Measurements from ENCODE around the gene LRRC3B.

Gene LRRC3B

DNA sequence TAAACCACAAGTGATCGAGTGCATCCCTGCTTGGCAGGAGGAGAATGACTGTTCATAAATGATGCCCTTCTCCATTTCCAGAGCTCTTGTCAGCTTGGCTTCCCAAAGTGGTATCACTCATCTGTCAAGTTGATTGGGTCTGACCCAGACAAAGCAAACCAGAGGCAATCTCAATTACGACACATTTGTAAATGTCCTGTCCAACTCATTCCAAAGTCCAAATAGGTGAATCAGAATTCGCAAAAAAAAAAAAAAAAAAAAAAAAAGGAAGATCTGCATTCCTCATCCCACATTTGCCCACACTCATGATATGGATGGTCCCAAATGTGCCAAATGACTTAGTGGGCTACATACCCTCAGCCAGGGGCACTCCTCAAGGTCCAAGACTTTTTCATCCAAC, 91.9 kb downstream of the LRRC3B start:
- DNase-seq: no peak

DNA sequence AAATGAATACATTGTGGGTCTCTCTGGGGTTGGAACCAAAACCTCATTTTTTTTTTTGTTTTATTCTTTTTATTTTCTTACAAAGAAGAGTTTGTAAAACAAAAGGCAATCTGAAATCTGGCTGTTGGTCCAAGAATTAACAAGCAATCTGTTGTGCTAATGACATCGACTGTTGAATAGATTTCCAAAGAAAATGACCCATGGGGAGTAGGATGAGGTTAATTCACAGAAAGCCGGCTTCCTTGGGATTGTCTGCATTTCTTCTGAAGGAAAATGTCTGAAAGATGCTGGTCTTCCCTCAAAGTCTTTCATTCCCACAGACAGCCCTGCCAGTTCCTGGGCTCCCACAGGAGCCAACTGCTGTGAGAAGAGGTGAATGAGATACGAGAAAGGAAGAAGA, 92.9 kb downstream of the LRRC3B start:
- no peak for DNase-seq

DNA sequence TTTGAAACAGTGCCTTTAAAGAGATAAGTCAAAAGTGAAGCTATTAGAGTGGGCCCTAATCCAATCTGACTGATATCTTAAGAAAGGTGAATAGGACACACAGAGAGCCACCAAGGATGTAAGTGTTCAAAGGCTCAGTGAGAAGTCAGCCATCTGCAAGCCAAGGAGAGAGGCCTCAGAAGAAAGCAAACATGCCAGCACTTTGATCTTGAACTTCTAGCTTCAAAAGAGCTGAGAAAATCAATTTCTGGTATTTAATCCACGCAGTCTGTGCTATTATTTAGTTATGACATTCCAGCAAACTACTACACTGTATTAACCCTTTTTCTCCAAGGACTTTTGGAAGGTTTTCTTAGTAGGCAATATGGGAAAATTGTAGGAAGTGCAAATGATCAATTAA, 95.7 kb downstream of the LRRC3B start:
- DNase-seq: no peak

DNA sequence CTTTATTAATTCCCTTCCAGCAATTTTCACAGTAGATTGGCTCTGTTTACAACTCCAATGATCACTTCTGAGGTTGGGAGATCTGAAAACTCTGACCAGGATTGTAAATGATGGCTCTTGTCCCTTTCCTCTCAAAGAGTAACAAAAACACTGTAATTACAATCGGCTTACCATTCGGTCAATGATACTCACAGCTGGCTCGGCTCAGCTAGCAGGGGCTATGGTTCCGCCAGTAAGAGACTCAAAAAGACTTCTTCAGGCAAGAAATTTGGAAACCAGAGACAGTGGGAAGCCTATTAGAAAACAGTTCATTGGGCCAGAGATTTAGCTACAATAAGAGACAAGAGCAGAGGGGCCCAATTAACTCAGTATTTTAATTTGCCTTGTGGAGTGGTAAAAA, 96.6 kb downstream of the LRRC3B start:
- no peak for DNase-seq

- no peak for DNase-seq
Observed at GRCh38 chr3:26721047-26721446, 98.5 kb downstream of the LRRC3B start.

- DNase-seq: no peak
Observed at GRCh38 chr3:26731843-26732242, 109.3 kb downstream of the LRRC3B start.

- no peak for DNase-seq
Observed at GRCh38 chr3:26750263-26750662, 127.7 kb downstream of the LRRC3B start.

DNA sequence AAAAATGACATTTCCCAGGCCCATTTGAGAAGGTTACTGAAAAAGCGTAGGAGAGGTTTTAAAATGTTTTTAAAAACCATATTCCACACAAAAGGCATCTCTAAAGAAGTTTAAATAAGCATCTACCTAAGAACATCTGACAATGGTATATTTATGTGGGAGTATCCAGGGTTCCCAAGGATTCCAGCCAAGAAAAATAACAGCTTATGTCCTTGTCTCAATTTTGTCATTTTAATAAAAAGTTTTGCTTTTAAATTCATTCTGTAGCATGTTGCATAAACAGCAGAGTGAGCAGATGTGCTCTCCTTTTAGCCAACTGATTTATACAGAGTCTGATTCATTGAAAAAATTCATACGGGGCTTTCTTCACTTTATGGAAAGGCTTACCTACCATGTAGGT, 129.9 kb downstream of the LRRC3B start:
- DNase-seq: no peak

- no peak for DNase-seq
Observed at GRCh38 chr3:26753095-26753494, 130.5 kb downstream of the LRRC3B start.

- DNase-seq: no peak
Observed at GRCh38 chr3:26757978-26758377, 135.4 kb downstream of the LRRC3B start.
